ENCODE data around the gene SPATS1. TPM values are rescaled to one million over a fixed set of nuclear protein-coding genes. Genes with fewer than 3 reads are reported as not detected.

Gene SPATS1
- total and polyA plus RNA-seq, 9 donors = 0.25 to 1.4 (median 0.28) TPM; not detected in 6

DNA sequence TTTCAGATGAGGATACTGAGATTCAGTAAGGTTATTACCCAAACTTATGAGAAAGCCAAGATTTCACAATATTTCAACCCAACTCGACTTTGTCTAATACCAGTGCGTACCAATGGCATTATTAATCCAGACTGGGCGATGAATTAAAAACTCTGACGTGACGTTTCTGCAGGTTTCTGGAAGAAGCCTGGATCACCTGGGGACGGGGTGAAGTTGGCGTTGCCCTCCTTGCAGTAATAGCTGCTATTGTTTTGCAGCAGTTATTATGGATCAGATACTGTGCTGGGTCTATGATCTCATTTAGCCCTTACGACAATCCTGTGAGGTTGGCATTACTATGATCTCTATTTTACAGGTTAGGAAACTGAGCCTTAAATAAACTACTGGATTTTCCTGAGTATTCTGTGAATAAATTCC is 44.5 kb downstream of the SPATS1 start:
- H3K9me3 ChIP-seq = no peaks in the 10 kb centered on the region
- peak in 2 of 5 donors; percentile 26 to 34 for DNase-seq
- intact Hi-C loops (cut with DNase I) = no loop called here
- TF ChIP-seq EP300 (IDR thresholded peaks at IDR 0.05) (no peak), POLR2A (IDR thresholded peaks at IDR 0.05) (no peak)
- TF ChIP-seq, protein P1, sequence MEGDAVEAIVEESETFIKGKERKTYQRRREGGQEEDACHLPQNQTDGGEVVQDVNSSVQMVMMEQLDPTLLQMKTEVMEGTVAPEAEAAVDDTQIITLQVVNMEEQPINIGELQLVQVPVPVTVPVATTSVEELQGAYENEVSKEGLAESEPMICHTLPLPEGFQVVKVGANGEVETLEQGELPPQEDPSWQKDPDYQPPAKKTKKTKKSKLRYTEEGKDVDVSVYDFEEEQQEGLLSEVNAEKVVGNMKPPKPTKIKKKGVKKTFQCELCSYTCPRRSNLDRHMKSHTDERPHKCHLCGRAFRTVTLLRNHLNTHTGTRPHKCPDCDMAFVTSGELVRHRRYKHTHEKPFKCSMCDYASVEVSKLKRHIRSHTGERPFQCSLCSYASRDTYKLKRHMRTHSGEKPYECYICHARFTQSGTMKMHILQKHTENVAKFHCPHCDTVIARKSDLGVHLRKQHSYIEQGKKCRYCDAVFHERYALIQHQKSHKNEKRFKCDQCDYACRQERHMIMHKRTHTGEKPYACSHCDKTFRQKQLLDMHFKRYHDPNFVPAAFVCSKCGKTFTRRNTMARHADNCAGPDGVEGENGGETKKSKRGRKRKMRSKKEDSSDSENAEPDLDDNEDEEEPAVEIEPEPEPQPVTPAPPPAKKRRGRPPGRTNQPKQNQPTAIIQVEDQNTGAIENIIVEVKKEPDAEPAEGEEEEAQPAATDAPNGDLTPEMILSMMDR (IDR thresholded peaks at IDR 0.05) = no peak
- H3K27me3 ChIP-seq = no peaks in the 10 kb centered on the region
- H3K4me3 ChIP-seq = peak overlapping the region; percentile 91
- peaks cover 3% of the 10 kb centered on the region for H3K4me1 ChIP-seq (ENCODE audit: insufficient read depth)
- H3K27ac ChIP-seq = peak overlapping the region; percentile 89 to 98
- H3K36me3 ChIP-seq = no peaks in the 10 kb centered on the region
- WGBS, 3 donors = 2 to 5% (median 3%) methylated on average over 8 of the region's 8 CpGs

DNA sequence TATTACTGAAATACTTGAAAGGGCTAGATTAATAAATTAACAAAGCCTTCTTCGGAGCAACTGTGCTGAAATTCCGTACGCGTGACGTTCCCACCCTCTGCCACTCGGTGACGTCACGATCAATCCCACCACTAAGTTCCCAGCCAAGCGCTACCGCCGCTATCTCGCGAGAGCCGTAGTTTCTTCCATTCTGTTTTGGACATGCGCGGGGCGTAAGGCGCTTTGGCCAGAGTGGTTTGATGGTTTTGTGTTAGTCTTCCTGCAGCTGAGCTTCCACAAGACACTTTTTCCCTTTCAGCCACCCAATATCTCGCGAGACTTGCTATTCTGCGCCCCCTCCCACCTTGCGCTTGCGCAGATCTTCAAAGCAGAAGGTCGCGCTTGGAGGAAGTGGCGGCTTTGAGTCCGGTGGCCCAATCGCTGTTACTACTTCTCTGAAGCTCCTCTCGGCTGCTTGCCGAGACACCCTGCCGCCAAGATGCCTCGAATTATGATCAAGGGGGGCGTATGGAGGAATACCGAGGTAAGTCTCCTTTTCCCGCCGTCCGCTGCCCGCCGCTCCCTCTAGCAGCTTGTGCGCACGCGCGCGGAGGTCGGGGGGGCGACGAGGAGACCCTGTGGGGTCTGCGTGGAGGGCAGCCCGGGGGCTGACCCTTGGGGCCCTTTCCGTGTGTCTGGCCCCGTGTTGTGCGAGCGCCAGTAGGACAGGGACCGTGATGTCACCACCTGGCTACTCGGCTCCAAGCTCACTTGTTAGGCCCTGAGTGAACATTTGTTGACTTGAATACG is 45.1 kb downstream of the SPATS1 start, which contains the start of gene CDC5L:
TSS of gene CDC5L (plus strand) at position 361 of the 789 bp plus-strand sequence. CDS start at position 479, 118 bp downstream.
- peak within 1 kb of the TSS; percentile 91 for H3K4me3 ChIP-seq
- no peaks in the 10 kb centered on the region for H3K36me3 ChIP-seq
- peaks cover 3% of the 10 kb centered on the region for H3K4me1 ChIP-seq (ENCODE audit: insufficient read depth)
- TF ChIP-seq, protein P1 (IDR thresholded peaks at IDR 0.05) = peak in 1 of 3 donors; percentile 15
- peak; percentile 92 for TF ChIP-seq POLR2A (IDR thresholded peaks at IDR 0.05)
- TF ChIP-seq EP300 (IDR thresholded peaks at IDR 0.05) = peak; percentile 13
- WGBS, 3 donors = 0 to 1% (median 0%) methylated on average over 54 to 56 of the region's 56 CpGs
- H3K27ac ChIP-seq = peak within 1 kb of the TSS; percentile 89 to 98
- no peaks in the 10 kb centered on the region for H3K27me3 ChIP-seq
- peak; percentile 96 to 98 (median 97) for DNase-seq
- intact Hi-C loops (cut with DNase I) = no loop called here
- H3K9me3 ChIP-seq = no peaks in the 10 kb centered on the region

DNA sequence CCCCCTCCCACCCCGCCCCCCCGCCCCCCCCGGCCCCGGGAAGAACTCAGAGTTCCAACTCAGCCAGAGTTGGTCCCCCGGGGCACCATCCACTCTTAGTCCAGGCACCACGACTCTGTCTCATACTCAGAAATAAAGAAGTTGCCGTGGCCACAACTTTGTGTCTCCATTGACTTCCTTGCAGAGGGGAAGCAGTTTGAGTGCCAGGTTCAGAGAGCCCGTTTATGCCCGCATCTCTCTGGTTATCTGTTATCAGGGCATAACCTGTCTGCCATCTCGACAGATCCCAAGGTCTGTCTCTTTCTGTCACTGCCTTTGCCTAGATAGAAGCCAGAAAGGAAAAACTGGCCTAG is 45.7 kb downstream of the SPATS1 start:
- peak overlapping the region; percentile 91 for H3K4me3 ChIP-seq
- H3K27ac ChIP-seq = peak overlapping the region; percentile 89 to 98
- 0 to 3% (median 1%) methylated on average over 7 to 10 of the region's 10 CpGs for WGBS, 3 donors
- no peaks in the 10 kb centered on the region for H3K27me3 ChIP-seq
- DNase-seq = peak in 1 of 5 donors; percentile 21
- H3K9me3 ChIP-seq = no peaks in the 10 kb centered on the region
- peaks cover 3% of the 10 kb centered on the region for H3K4me1 ChIP-seq (ENCODE audit: insufficient read depth)
- intact Hi-C loops (cut with DNase I) = no loop called here
- TF ChIP-seq POLR2A (IDR thresholded peaks at IDR 0.05) = no peak
- TF ChIP-seq, protein P1 (IDR thresholded peaks at IDR 0.05) = no peak
- TF ChIP-seq EP300 (IDR thresholded peaks at IDR 0.05) = no peak
- no peaks in the 10 kb centered on the region for H3K36me3 ChIP-seq

DNA sequence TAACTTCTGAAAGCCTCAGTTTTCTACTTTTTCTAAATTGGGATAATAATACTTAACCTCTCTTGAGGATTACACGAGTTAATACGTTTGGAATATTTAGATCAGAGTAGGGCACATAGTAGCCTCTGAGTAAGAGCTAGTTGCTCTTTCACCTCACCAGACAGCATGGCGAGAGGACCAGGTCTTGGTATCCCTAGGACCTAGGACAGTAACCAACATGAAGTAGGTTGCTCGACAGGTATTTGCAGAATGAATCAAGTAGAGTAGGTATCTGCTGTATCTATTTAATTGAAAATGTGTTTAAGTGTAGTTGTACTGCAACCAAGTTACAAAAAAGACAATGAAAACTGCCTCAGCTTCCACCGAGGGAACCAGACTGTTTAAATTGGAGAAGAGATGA is 46.4 kb downstream of the SPATS1 start:
- Histone ChIP-seq H3K27ac (peak overlapping the region in 1 of 2 donors; percentile 89), H3K4me1 (ENCODE audit: insufficient read depth) (peaks cover 3% of the 10 kb centered on the region), H3K9me3 (no peaks in the 10 kb centered on the region), H3K27me3 (no peaks in the 10 kb centered on the region), H3K36me3 (no peaks in the 10 kb centered on the region), H3K4me3 (peak overlapping the region; percentile 91)
- WGBS, 3 donors = 48 to 53% (median 50%) methylated on average over 5 of the region's 5 CpGs
- intact Hi-C loops (cut with DNase I) = no loop called here
- DNase-seq = no peak
- TF ChIP-seq, protein P1 (IDR thresholded peaks at IDR 0.05) = no peak
- no peak for TF ChIP-seq EP300 (IDR thresholded peaks at IDR 0.05)
- no peak for TF ChIP-seq POLR2A (IDR thresholded peaks at IDR 0.05)

Data from ovary (tissue), 9 donors.